Stimulated activated CD8-positive, alpha-beta memory T cell treated with anti-CD3 and anti-CD28 coated beads, Interleukin-2, amount 100 ng/mL, for 48 hours (primary cell): ENCODE measurements around the gene TIGAR.

Experiments used
- DNase-seq, 2 donors: peaks; one replicate each; pipeline ENCODE4 v3.0.0-alpha.2; 2020; ENCODE audit warnings: low read depth in 2 of 2

The TIGAR gene, protein sequence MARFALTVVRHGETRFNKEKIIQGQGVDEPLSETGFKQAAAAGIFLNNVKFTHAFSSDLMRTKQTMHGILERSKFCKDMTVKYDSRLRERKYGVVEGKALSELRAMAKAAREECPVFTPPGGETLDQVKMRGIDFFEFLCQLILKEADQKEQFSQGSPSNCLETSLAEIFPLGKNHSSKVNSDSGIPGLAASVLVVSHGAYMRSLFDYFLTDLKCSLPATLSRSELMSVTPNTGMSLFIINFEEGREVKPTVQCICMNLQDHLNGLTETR

DNA sequence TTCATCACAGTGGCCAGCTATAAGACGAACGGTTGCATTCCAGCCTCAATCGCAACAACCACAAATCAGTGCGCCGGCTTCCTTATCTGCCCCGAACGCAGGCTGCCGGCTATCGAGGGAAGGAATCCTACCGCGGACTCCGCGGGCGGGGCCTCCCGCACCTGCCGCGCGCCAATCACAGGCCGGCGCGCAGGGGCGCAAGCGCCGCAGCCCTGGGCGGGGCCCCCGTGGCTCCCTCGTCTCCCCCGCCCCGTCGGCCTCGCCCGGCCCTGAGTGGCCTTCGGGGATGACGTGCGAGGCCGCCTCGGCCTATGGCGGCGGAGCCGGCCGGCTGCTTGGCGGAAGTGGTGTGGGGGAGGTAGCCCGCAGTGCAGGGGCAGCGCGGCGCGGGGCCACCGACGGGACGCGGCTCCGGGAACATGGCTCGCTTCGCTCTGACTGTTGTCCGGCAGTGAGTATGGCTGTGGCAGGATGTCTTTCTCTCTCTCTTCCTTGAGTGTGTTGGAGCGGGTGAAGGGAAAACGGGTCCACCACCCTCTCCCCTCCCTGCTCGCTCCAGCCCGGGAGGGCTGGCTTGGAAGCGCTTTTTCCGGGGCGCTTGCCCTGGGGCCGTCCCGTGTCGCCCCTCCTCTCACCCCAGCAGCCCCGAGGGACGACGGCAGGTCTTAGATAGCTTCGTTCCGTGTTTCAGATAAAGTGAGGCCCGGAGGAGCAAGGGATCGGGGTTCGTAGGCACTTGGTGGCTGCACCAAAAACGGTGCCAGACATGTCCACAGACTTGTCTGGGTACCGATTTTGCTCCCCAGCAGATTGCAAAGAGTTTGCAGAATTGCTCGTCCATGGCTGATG, at the start of gene TIGAR:
Gene TIGAR, plus strand, starts transcription at position 361 of the 849 bp plus-strand sequence. Its CDS starts 59 bp downstream, at position 420.
- peak; percentile 87 to 93 for DNase-seq

DNA sequence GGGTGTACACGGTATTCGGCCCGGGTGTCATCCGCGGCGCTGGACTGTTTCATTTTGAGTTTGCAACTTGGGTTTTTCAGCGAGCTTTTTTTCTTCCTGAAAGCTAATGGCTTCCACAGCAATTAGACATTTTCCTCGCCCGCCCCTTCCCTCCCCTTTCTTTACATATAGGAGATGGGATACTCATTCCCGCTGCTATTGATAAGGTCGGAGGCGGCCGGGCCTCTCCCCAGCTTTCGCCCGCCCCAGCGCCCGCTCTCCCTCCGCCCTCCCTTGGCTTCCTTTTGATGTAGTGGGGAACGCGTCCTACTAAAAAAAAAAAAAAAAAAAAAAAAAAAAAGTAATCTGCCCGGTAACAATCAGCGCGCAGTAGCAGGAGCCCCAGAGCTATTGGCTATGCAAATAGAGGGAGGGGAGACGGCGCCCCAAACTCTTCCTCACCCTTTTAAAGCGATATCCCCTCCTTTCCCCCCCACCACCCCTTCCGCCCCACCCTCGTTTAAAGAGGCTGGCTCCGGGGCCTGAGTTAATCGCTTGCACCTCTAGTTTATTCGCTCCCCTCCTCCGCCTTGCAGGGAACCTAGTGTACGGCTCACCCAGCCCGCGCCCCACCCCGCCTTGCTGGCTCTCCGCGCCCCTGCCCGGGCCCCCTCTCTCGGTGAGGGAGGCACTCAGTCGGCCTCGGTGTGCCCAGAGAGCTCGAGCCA, 49.1 kb upstream of the TIGAR start:
- DNase-seq, result peak; percentile 79 to 80

DNA sequence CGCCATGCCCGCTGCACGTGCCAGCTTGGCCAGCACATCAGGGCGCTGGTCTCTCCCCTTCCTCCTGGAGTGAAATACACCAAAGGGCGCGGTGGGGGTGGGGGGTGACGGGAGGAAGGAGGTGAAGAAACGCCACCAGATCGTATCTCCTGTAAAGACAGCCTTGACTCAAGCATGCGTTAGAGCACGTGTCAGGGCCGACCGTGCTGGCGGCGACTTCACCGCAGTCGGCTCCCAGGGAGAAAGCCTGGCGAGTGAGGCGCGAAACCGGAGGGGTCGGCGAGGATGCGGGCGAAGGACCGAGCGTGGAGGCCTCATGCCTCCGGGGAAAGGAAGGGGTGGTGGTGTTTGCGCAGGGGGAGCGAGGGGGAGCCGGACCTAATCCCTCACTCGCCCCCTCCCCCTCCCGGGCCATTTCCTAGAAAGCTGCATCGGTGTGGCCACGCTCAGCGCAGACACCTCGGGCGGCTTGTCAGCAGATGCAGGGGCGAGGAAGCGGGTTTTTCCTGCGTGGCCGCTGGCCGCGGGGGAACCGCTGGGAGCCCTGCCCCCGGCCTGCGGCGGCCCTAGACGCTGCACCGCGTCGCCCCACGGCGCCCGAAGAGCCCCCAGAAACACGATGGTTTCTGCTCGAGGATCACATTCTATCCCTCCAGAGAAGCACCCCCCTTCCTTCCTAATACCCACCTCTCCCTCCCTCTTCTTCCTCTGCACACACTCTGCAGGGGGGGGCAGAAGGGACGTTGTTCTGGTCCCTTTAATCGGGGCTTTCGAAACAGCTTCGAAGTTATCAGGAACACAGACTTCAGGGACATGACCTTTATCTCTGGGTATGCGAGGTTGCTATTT, 48.4 kb upstream of the TIGAR start:
- DNase-seq, result peak; percentile 72 to 87

DNA sequence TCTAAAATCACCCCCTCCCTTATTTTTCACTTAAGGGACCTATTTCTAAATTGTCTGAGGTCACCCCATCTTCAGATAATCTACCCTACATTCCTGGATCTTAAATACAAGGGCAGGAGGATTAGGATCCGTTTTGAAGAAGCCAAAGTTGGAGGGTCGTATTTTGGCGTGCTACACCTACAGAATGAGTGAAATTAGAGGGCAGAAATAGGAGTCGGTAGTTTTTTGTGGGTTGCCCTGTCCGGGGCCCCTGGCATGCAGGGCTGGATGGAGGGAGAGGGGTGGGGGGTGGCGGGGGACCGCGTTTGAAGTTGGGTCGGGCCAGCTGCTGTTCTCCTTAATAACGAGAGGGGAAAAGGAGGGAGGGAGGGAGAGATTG, 47.8 kb upstream of the TIGAR start:
- no peak for DNase-seq

- DNase-seq, result peak; percentile 72
Observed at GRCh38 chr12:4273652-4274395, 47.2 kb upstream of the TIGAR start, which contains the start of gene CCND2. Gene CCND2, plus strand, starts transcription at chr12:4273762. Its CDS starts 279 bp downstream, at chr12:4274041.

DNA sequence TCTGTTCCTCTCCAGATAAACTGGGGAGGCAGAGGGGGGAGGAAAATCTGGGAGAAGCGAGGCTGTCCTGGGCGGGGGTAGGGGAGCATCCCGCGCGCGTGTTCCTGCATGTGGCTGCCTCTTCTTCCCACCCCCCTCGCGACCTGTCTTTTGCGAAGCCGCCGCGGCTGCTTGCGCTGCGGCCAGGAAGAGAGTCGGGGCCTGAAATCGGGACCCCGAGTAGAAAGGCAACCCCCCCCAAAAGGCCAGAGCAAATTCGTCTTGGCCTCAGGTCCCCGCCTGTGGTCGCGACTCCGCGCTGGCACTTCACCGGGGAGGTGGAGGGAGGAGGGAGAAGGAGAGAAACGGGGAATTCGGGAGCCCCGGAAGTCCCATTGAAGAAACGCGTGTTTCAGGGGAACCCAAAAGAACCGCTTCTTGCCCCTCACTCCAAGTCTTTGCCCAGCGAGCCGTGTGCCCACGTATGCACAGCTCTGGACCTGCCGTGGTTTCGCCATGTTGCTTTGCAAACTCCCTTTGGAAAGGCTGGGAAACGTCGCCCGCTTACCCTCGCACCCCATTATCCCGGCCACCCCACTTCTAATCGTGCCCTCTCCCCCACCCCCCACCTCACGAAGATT, 46.5 kb upstream of the TIGAR start:
- DNase-seq, result no peak

DNA sequence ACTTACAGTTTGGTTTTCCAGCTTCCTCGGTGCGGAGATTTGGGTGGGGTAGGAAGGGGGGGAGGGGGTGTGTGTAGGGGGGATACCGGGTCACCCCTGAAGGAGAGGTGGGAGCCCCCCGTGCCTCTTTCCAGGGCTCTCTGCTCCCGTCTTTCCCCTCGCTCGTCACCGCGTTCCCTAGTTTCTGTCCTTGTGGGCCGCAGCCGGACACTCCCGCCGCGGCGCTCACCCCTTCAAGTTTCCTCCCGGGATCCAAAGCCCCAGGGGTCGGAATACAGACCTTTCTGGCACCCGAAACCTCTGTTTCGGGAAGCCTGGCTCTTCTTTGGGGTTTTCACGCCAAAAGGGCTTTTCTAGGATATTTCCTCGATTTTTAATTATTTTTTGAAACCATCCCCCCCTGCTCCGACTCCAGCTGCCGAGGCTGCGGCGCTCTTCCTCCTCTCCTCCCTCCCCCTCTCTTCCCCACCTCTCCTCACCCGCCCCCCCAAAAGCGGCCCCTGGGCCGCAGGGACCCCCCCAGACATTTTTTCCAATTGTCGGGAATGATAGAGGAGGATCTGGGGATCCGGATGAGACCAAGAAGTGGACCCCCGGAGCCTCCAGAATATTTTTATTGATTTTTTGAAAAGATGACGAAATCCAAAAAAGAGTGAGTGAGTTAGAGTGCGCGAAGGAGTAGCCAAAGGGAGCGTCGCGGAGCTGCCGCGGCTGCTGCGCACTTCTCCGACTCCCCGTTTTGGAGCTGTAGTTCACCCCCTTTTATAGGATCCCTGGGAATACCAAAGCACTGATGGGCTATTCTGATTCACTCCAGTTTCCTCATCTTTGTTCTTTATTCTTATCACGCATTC, 45.8 kb upstream of the TIGAR start:
- DNase-seq, result no peak

- no peak for DNase-seq
Observed at GRCh38 chr12:4275870-4276301, 45.1 kb upstream of the TIGAR start.

DNA sequence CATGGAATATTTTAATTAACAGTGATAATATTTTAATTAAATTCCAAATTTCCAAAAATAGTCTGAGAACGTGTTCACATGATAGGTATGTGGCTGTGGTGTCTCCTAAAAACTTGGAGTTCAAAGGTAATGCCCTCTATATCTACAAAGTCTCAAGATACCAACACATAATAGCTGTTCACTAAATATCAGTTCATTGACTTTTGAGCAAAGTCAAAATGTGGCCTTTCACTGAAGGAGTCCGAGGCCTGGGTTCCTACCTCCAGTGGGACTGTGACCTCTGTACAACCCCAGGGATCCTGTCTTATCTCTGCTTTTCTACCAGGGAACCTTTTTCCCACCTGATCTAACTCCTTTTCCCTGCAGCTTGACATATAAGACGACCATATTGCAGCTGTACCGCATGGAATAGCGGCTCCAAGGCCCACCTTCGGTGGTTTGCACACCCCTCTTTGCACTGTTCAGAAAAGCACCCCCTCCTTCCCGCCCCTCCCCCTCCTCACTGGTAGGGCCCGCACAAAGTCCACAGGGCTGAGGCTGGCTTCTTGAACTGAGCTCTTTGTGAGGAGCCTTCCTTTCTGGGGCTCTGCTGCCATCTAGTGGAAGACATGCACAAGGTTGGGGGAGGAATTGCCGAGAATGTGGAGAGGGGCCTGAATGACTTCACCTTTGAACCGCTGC, 44.3 kb upstream of the TIGAR start:
- peak; percentile 63 to 74 for DNase-seq

GRCh38 chr12:4277205-4277543, 43.8 kb upstream of the TIGAR start:
- DNase-seq, result no peak

GRCh38 chr12:4277857-4278256, 43.2 kb upstream of the TIGAR start:
- no peak for DNase-seq

- DNase-seq, result no peak
Observed at GRCh38 chr12:4278329-4279197, 42.5 kb upstream of the TIGAR start.

DNA sequence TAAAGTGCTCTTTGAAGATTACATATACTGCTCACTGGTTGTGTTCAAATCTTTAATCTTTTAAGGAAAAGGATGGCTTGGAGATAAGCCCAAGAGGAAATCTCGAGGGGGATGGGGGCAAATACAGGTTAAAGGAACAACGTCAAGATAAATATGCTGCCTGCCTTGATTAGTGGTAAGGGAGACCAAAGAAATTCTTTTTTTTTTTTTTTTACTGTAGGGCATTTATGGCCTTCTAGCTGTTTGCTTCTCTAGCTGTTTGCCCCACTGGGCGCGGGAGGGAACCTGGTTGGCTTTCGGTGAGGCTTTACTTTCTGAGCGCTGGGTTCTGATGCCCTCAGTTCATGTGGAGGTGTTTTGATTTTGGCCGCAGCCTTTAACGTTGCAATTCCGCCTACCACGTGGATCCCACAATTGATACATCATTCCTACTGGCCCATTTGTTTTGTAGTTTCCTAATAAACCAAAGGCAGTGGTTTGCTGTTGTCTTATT, 41.8 kb upstream of the TIGAR start:
- no peak for DNase-seq

DNA sequence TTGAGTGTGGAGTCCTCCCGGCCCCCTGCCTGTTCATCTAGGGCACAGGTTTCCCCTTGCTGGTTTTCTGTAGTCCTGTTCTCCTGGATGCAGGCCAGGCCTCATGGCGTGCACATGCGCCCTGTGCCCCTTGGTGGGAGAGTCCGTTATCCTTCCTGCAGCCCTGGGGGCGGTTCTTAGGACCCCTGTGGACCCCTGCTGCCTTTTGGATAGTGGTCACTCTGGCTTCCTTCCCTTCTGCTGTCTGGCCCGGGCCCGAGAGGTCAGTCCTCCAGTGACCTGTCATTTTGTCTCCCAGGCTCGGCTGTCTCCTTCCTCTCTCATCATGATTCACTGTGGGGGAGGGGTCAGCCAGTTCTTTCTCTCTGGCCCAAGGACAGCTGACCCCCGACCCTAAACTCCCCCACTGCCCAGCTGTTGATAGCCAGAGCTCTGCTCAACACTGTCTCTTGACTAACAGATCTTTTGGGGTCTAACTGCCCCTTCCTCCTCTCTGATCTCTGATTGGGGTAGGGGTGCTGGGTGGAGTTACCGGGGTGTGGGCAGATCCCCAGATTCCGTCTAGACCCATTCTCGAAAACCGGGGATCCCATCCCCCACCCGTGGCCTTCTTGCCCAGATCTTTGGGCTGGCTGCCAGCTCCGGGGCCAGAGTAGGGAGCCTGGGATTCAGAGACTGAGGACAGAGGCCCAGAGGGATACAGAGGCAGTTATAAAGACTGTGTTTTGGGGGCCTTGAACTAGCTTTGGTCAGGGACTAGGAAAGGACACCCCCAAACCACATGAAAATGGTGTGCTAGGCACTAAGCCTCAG, 40.5 kb upstream of the TIGAR start:
- no peak for DNase-seq

- DNase-seq, result no peak
Observed at GRCh38 chr12:4281173-4281654, 39.8 kb upstream of the TIGAR start.

DNA sequence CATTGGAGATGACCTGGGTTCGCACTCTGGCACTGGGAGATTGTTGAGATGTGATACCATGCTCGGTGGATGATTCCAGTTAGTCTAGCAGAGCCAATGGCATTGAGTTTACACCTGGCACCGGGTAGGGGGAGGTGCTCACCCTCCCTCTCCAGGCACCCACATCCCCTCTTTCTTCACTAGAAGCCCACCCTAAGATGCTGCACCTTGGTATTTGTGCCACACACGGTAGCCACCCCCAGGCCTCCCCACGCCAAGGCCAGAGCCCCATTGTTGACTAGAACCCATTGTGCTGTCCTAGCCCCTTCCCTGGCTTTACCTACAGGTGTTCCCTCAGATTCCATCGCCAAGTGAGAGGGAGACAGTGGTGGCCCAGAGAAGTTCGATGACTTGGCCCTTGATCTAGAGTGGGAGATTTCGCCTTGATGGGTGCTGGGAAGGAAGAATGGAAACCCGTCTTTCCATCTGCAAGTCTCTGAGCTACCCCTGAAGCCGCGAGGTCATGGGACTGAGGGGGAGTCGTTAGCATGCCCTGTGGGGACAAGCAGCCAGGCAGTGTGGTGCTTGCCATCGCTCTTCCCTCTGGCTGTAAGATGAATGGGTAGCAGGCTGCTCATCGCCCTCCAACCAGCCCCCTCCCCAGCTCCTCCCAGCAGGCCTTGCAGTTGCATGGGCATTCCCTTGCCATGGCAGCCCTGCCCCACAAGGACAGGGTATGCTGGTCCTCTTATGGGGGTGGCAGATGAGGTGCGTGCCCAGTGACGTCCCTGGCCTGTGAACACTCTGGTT, 38.7 kb upstream of the TIGAR start:
- DNase-seq, result no peak
